ENCODE results near the gene CCNG1.
"Not testable (repeated sequence)": the region's sequence is repeated elsewhere in the genome, so short reads cannot be mapped to it uniquely, and the experiment has no call there.

CCNG1 gene

DNA sequence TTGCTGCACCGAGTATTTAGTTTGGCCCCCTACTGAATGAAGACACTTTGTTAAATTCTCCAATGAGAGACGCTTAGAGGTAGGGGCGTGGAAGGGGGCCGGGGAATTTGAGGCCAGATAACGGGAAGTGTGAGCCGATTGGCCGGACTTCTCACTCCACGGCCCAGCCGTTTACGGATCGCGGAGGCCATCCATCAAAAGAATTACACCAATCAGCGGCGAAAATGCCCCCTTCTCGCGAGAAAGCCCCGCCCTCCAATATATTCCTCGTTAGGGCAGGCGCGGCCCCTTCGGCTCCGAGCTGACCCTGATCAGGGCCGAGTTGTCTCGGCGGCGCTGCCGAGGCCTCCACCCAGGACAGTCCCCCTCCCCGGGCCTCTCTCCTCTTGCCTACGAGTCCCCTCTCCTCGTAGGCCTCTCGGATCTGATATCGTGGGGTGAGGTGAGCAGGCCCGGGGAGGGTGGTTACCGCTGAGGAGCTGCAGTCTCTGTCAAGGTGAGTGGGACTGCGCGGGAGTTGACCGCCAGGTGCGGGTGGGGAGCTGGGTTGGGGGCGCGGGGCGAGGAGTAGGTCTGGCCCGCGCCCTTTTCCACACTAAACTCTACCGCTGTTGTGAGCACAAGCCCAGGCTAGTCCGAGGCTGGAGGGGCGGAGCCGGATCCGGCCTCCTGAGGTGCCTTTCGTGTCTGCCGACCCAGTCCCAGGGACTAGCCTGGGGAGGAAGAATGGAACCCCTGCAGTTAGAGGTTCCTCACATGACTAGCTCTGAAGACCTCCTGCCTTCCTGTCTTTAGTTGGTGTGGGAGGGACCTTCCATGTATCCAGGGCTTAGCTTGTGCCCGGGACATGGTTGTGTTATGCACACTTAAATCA is at the start of gene CCNG1:
CCNG1 (plus strand) TSS at position 287 of the 874 bp plus-strand sequence. CDS start 1,662 bp downstream, outside the sequence.
- DNase-seq (peak; percentile 85 to 93), ATAC-seq (peak; percentile 97)
- Mint-ChIP-seq H3K9me3 (no peaks in the 10 kb centered on the region), H3K27ac (peak within 1 kb of the TSS; percentile 89 to 97), H3K4me3 (peak within 1 kb of the TSS; percentile 90 to 93), H3K4me1 (peaks cover 26% of the 10 kb centered on the region), H3K27me3 (peaks cover 9% of the 10 kb centered on the region)

- H3K9me3 Mint-ChIP-seq, result no peaks in the 10 kb centered on the region
Measured at GRCh38 chr5:163395792-163396191, 41.6 kb upstream of the CCNG1 start.

DNA sequence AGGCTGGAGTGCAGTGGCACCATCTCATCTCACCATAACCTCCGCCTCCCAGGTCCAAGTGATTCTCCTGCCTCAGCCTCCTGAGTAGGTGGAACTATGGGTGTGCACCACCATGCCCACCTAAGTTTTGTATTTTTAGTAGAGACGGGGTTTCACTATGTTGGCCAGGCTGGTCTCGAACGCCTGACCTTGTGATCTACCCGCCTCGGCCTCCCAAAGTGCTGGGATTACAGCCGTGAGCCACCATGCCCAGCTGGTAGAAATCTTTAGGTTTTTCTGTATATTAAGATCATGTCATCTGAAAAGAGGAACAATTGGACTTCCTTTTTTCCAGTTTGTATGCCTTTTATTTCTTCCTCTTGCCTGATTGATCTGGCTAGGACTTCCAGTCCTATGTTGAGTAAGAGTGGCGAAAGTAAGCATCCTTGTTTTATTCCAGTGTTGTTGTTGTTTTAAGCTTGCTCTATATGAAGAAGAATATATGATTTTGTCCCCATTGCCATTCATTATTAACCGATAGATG is 40.5 kb upstream of the CCNG1 start:
- not testable (repeated sequence) for H3K27ac Mint-ChIP-seq, DNase-seq, H3K4me1 Mint-ChIP-seq, H3K4me3 Mint-ChIP-seq, ATAC-seq, H3K9me3 Mint-ChIP-seq
- peaks cover 16% of the 10 kb centered on the region for H3K27me3 Mint-ChIP-seq

More at GRCh38 chr5:163395792-163396191, 41.6 kb upstream of the CCNG1 start:
- Mint-ChIP-seq H3K27me3 (peaks cover 25% of the 10 kb centered on the region), H3K4me3 (no peak overlapping the region), H3K27ac (no peak overlapping the region), H3K4me1 (no peaks in the 10 kb centered on the region)
- ATAC-seq (no peak), DNase-seq (no peak)

GRCh38 chr5:163397354-163397753 is 40.0 kb upstream of the CCNG1 start:
- no peak for ATAC-seq
- DNase-seq, result no peak
- H3K4me1 Mint-ChIP-seq, result no peaks in the 10 kb centered on the region
- no peak overlapping the region for H3K4me3 Mint-ChIP-seq
- peak overlapping the region in 1 of 2 donors; percentile 43 for H3K27ac Mint-ChIP-seq
- H3K27me3 Mint-ChIP-seq, result peaks cover 16% of the 10 kb centered on the region
- H3K9me3 Mint-ChIP-seq, result no peaks in the 10 kb centered on the region

GRCh38 chr5:163399923-163400322 is 37.5 kb upstream of the CCNG1 start:
- Mint-ChIP-seq H3K27me3 (no peaks in the 10 kb centered on the region), H3K9me3 (no peaks in the 10 kb centered on the region), H3K4me3 (no peak overlapping the region), H3K27ac (no peak overlapping the region), H3K4me1 (no peaks in the 10 kb centered on the region)
- ATAC-seq (no peak), DNase-seq (no peak)

DNA sequence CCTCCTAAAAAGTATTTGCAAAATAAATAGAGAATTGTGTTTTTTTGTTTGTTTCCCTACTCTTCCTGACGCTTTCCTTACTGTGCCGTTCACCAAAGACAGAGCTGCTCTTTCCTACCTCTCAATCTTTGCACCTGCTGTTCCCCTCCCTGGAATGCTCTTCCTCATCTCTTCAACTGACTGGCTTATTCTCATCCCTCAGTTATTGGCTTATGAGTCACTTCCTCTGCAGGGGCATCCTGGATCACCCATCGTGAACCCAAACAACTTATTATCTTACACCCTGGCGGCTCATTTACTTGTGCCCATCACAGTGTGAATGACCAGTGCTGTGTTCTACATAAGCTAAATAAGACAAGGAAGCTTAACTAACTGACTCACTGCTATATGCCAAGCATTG is 36.1 kb upstream of the CCNG1 start:
- ATAC-seq, result no peak

GRCh38 chr5:163402007-163402406 is 35.4 kb upstream of the CCNG1 start:
- no peak for DNase-seq
- no peaks in the 10 kb centered on the region for H3K27me3 Mint-ChIP-seq
- no peaks in the 10 kb centered on the region for H3K9me3 Mint-ChIP-seq
- ATAC-seq, result no peak
- H3K27ac Mint-ChIP-seq, result no peak overlapping the region
- no peaks in the 10 kb centered on the region for H3K4me1 Mint-ChIP-seq
- no peak overlapping the region for H3K4me3 Mint-ChIP-seq

More for the DNA sequence above, 36.1 kb upstream of the CCNG1 start:
- Mint-ChIP-seq H3K27me3 (no peaks in the 10 kb centered on the region), H3K27ac (no peak overlapping the region), H3K4me1 (no peaks in the 10 kb centered on the region), H3K9me3 (no peaks in the 10 kb centered on the region), H3K4me3 (no peak overlapping the region)
- DNase-seq, result no peak

GRCh38 chr5:163404364-163405173 is 32.8 kb upstream of the CCNG1 start:
- DNase-seq (no peak), ATAC-seq (no peak)
- Mint-ChIP-seq H3K4me1 (no peaks in the 10 kb centered on the region), H3K4me3 (no peak overlapping the region), H3K27ac (peak overlapping the region in 1 of 2 donors; percentile 81), H3K9me3 (no peaks in the 10 kb centered on the region), H3K27me3 (no peaks in the 10 kb centered on the region)

DNA sequence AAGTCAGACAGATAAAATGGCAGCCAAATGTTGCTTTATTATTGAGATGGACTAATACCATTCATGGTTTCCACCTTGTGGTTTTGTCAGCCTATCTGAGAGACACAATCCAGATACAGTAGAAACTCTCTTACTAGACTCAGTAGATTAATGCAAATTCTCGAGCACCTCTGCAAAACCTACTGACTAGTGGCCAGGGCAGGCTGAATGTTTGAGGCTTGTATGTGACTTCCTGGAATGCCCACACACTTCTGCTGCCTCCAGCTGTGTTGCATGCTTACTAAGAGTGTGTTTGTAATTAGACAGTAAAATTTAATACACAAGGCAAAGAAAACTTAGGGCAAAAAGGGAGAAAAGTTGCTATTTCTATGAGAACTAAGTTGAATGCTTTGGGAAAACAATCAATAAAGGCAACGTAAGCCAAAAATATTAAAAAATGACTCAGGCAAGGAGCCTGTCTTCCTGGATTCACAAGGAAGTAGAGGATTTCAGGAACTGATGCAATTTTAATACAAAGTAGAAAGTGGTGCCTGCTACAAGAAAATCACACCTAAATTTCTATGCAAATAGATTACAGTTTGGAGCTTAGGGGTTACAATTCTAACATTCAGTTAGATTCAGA is 30.2 kb upstream of the CCNG1 start:
- no peak overlapping the region for H3K4me3 Mint-ChIP-seq
- no peak overlapping the region for H3K27ac Mint-ChIP-seq
- no peak for ATAC-seq
- H3K9me3 Mint-ChIP-seq, result no peaks in the 10 kb centered on the region
- no peaks in the 10 kb centered on the region for H3K4me1 Mint-ChIP-seq
- DNase-seq, result no peak
- no peaks in the 10 kb centered on the region for H3K27me3 Mint-ChIP-seq

DNA sequence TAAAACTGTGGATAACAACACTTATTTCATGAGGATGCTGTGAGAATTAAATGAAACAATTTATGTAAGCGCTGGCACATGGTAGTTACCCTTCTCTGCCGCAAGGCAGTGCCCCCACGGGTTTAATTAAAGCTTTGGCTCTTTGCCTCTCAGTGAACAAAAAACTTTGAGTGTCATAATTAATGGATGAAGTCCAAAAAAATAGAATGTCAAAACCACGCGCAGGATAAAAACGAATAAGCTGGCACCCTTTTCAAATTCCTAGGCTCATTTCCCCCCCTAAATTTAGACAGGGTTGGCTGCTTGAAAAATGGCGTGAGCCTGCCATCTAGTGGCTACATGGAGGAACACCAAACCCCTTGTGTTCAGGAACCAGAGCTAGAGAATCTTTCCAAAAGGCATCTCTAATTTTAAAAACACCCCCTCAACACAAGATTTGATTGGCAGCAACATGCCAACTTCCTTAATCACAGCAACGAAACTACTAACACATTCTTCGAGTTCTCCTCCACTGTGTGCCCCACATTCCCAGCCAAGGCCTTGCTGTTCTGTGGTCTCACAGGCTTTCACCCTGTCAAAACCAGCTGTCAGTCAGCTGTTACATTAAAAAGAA is 29.0 kb upstream of the CCNG1 start:
- H3K27ac Mint-ChIP-seq, result no peak overlapping the region
- H3K4me1 Mint-ChIP-seq, result no peaks in the 10 kb centered on the region
- no peak overlapping the region for H3K4me3 Mint-ChIP-seq
- H3K27me3 Mint-ChIP-seq, result peaks cover 4% of the 10 kb centered on the region
- DNase-seq, result peak; percentile 44
- no peaks in the 10 kb centered on the region for H3K9me3 Mint-ChIP-seq
- ATAC-seq, result peak; percentile 84

GRCh38 chr5:163409384-163409783 is 28.0 kb upstream of the CCNG1 start:
- Mint-ChIP-seq H3K27ac (no peak overlapping the region), H3K9me3 (no peaks in the 10 kb centered on the region), H3K4me3 (no peak overlapping the region), H3K4me1 (no peaks in the 10 kb centered on the region), H3K27me3 (peaks cover 11% of the 10 kb centered on the region)
- DNase-seq, result no peak
- ATAC-seq, result no peak

DNA sequence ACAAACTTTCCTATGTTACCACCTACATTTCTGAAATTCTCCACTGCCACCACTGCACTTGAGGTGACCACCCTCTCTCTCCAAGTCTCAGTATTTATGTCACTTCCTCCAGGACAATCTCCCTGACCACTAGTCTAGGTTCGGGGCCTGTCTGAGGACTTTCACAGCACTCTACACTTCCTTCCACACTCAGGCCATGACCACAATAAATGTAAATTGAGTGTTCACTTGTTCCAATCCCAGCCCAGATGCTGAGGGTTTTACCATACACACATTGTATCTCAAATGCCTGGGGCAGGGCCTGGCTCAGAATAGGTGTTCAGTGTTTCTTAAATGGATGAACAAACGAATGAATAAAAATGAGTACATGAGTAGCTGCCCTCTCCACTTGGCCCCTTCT is 26.9 kb upstream of the CCNG1 start:
- Mint-ChIP-seq H3K27ac (no peak overlapping the region), H3K27me3 (peaks cover 23% of the 10 kb centered on the region), H3K4me3 (no peak overlapping the region), H3K9me3 (no peaks in the 10 kb centered on the region), H3K4me1 (peaks cover 3% of the 10 kb centered on the region)
- DNase-seq, result no peak
- no peak for ATAC-seq

DNA sequence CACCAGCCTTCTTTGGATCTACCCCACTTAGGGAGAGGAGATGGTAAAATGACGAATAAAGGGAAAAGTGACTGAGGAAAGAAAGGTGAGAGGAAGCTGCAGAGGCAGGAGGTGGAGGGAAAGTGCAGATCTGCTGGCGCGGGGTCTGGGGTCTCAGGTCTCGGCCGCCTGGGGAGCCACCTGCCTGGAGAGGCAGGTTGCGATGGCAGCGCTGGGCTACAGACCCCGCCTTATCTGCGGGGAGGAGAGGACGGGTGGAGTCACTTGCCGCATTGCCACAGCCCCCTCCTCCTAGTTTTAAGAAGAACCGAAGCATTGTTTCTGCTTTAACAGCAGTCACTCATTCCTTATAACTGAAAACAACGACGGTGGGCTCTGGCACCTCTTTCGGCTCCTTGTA is 21.7 kb upstream of the CCNG1 start:
- H3K4me3 Mint-ChIP-seq, H3K9me3 Mint-ChIP-seq, H3K27ac Mint-ChIP-seq, ATAC-seq, DNase-seq, H3K4me1 Mint-ChIP-seq: not testable (repeated sequence)
- peaks cover 39% of the 10 kb centered on the region for H3K27me3 Mint-ChIP-seq

DNA sequence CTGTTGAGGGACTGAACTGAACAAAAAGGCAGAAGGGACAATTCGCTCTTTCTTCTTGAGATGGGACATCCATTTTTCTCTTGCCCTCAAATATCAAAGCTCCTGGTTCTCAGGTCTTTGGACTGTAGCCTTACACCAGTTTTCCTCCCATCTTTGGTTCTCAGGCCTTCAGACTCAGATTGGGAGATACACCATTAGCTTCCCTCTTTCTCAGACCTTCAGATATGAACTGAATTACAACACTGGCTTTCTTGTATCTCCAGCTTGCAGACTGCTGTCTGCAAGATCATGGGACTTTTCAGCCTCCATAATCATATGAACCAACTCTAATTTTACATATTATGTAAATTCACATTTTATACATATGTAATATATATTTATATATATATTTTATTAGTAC is 12.6 kb upstream of the CCNG1 start:
- Mint-ChIP-seq H3K9me3 (no peaks in the 10 kb centered on the region), H3K27ac (no peak overlapping the region), H3K27me3 (no peaks in the 10 kb centered on the region), H3K4me3 (no peak overlapping the region), H3K4me1 (peaks cover 7% of the 10 kb centered on the region)
- ATAC-seq (no peak), DNase-seq (no peak)

DNA sequence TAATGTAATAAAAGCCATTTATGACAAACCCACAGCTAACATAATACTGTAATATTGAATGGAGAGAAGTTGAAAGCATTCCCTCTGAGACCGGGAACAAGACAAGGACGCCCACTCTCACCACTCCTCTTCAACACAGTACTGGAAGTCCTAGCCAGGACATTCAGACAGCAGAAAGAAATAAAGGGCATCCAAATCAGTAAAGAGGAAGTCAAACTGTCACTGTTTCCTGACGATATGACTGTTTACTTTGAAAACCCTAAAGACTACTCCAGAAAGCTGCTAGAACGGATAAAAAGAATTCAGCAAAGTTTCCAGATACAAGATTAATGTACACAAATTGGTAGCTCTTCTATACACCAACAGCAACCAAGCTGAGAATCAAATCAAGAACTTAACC is 11.3 kb upstream of the CCNG1 start:
- H3K27ac Mint-ChIP-seq, H3K4me3 Mint-ChIP-seq, ATAC-seq, H3K4me1 Mint-ChIP-seq, DNase-seq, H3K9me3 Mint-ChIP-seq, H3K27me3 Mint-ChIP-seq: not testable (repeated sequence)

Data from stimulated activated naive CD8-positive, alpha-beta T cell treated with anti-CD3 and anti-CD28 coated beads, Interleukin-15, amount 100 ng/mL, for 72 hours (primary cell).